GM19452 (cell line): ENCODE results near the gene OR2V2.
A peak's percentile ranks its signal among the peaks of the same experiment; 100 is the strongest.

Experiments used
- ATAC-seq: cut with Tn5 transposase; IDR thresholded peaks from one replicate; pipeline ENCODE4 v1.9.1; 2021; ENCODE audit not compliant: unreplicated experiment

The OR2V2 gene

DNA sequence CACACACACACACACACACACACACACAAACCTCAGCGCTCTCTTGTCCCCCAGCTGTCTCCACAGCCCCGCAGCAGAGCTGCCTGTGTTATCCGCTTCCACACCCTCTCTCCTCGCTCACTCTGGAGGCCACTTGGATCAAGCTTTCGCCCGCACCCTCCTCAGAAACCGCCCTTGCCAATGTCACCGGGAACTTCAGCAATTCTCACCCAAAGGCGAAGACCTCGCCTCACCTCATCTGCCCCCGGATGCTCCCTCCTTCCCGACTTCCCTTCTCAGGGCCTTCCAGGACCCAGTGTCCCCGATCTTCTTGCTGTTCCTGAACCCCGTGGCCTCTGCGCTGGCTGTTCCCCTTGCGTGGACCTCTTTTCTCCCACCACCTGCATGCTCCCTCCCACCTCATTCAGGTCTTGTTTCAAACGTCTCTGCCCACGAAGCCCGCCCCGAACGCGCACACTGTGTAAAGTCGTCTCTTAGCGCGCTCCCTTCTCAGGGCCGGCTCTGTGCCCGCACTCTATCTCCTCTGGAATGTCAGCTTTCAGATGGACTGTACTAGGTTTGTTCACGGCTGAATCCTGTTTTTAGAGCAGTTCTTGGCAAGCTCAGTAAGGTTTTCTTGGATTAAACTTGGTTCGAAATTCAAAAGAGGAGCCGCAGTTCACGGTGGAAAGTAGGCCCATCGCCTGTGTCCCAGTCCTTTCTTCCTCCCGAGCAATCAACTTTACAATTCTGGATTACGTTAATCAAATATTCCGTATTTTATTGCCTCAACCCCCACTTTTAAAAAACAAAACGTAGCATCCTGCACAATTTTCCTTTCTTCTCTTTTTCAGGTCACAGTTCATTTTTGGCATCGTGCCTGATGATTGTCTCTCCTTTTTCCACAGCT, 58.6 kb downstream of the OR2V2 start:
- no peak for ATAC-seq

DNA sequence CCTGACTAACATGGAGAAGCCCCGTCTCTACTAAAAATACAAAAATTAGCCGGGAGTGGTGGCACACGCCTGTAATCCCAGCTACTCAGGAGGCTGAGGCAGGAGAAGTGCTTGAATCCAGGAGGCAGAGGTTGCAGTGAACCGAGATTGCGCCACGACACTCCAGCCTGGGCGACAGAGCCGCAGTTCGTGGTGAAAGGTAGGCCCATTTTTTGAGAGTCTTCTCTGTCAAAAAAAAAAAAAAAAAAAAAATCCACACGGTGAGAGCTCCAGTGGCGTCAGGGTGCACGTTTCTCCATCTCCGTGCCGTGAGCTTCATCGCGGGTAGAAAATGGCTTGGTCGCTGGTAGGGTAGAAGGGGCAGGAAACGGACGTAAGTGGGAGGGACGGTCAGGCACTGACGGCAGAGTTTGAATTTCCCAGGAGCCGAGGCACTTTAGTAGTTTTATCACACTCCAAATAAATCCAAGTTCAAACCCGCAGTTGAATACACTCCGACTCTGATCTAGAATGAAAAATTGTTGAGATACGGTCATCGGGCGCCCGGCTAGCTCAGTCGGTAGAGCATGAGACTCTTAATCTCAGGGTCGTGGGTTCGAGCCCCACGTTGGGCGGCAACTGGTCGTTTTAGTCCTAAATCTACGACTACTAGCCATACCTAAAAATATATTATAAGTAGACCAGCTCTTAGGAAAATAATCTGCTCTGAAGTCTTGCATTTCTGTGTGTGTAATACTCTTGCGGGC, 60.0 kb downstream of the OR2V2 start:
- peak; percentile 29 for ATAC-seq

DNA sequence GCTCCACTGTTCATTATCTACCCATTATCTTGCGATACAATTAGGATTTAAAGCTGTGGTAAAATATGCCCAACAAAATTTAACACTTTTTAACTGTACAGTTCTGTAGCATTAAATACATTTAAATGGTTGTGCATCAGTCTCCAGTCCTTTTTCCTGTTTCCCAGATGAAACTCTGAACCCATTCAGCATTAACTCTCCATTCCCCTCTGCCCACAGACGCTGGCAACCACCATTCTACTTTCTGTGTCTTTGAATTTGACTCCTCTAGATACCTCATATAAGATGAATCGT, 60.5 kb downstream of the OR2V2 start:
- no peak for ATAC-seq
